GM23248 (cell line): Measurements from ENCODE around the gene DDX47.

Experiments
- EZH2 ChIP-seq: fragments of 200-600 bp; sonication (generic); IDR thresholded peaks from 2 replicates; pipeline ENCODE4 v1.6.1; 2018; ENCODE audit warnings: antibody characterized with exemption, mild to moderate bottlenecking; ENCODE audit not compliant: insufficient read depth, poor library complexity, severe bottlenecking
- EZH2phosphoT487 ChIP-seq: fragments of 200-600 bp; sonication (generic); IDR thresholded peaks from 2 replicates; pipeline ENCODE4 v1.6.1; 2018; ENCODE audit warnings: antibody characterized with exemption, moderate library complexity, mild to moderate bottlenecking, low read depth; ENCODE audit not compliant: insufficient read depth

- no peak for TF ChIP-seq EZH2phosphoT487
- TF ChIP-seq EZH2: no peak
Measured at GRCh38 chr12:12770262-12770661, 42.9 kb upstream of the DDX47 start.
